HCT116 (cell line): ENCODE data around the gene MTOR.

Source experiments
- CEBPB ChIP-seq: IDR thresholded peaks from 2 replicates; pipeline ENCODE4 v1.6.1; 2012; ENCODE audit warnings: low read depth
- CTCF ChIP-seq, 3 experiments: fragments of 200-600 bp in 1 of 3; sonication (generic) in 1 of 3; IDR thresholded peaks in 2 of 3; conservative IDR thresholded peaks in 1 of 3; 2 replicates each; pipeline ENCODE4 v1.5.1; 2012 to 2017; ENCODE audit warnings: low read depth in 2 of 3, low read length in 2 of 3, antibody characterized with exemption in 1 of 3, borderline replicate concordance in 1 of 3, control low read depth in 1 of 3, mild to moderate bottlenecking in 1 of 3, mixed read lengths in 1 of 3, mixed run types in 1 of 3, moderate library complexity in 1 of 3; ENCODE audit not compliant: insufficient read depth in 1 of 3
- EZH2 ChIP-seq: fragments of 200-600 bp; sonication (generic); IDR thresholded peaks from 2 replicates; pipeline ENCODE4 v1.6.1; 2017; ENCODE audit warnings: antibody characterized with exemption, mixed run types
- SP1 ChIP-seq: IDR thresholded peaks from 2 replicates; pipeline ENCODE4 v1.6.1; 2012; ENCODE audit warnings: low read depth

DNA sequence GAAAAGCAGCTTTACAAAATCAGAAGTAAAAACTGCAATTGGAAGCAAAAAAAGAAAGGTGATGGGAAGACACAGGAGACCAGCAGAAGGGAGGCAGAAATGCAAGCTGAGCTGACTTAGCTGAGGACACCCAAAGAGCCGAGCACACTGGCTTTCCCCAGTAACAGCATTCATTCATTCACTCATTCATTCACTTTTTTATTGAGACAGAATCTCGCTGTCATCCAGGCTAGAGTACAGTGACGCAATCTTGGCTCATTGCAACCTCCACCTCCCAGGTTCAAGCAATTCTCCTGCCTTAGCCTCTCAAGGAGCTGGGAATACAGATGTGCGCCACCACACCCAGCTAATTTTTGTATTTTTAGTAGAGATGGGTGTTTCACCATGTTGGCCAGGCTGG lies 65.0 kb downstream of the MTOR start:
- TF ChIP-seq CEBPB (no peak), CTCF (IDR thresholded peaks at IDR 0.05 in 2 of 3, conservative IDR thresholded peaks at IDR 0.05 in 1 of 3; ENCODE audit: borderline replicate concordance in 1 of 3, insufficient read depth in 1 of 3, low read depth in 2 of 3, low read length in 2 of 3) (no peak), EZH2 (no peak), SP1 (no peak)
